ENCODE results near the gene TNFRSF21.
A peak's percentile ranks its signal among the peaks of the same experiment; 100 is the strongest.

Gene TNFRSF21

DNA sequence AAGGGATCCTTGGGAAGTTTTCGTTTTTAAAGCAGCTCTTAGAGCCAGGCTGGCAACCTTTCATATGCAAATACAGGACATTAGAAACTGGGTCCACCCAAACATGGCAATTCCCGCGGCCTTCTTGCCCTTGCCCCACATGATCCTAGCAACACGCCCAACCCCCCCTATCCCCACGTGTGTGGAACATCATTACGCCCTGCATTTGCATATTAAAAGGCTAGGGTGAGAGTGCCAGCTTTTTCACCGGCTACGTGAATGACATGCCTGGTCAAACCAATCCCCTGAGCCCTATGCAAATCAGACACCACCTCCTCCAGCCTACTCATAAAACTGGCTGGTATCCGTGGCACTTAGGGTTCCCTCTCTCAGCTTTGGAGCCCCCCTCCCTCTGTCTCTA, 88.1 kb downstream of the TNFRSF21 start:
- DNase-seq (ENCODE audit: low read depth): no peak

DNA sequence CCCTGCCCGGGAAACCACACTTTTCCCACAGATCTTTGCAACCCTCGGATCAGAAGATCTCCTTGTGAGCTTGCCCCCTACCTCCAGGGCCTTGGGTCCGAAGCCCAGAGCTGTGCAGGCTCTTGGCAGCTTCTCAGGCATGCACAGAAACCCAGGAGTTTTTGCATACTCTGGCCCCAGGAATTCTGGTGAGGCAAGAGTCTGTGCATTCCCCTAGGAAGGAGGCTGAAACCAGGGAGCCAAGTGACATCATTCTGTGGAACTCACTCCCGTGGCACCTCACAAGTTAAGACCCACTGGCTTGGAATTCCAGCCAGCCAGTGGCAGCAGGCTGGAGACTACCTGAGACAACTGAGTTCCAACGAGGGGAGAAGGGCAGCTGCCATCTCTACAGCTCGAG, 100.1 kb downstream of the TNFRSF21 start:
- DNase-seq (ENCODE audit: low read depth): peak; percentile 58

DNA sequence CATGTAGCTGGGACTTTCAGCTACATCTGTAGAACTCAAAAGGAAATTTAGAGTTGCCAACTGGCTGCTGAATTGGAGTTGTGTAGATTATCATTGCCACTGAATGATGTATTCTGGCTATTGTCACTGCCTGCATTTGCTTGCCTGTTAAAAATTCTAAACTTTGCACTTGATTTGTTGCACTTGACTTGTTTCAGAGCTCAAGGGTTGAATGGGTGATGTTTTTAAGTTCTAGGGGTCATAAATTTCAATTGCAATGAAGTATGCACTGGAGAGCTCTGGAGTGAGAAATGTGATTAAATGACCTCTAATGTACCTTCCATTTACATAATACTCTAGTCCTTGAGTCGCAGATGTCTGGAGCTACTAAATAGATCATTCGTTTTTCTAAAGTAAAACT, 102.4 kb downstream of the TNFRSF21 start:
- DNase-seq (ENCODE audit: low read depth): no peak

DNA sequence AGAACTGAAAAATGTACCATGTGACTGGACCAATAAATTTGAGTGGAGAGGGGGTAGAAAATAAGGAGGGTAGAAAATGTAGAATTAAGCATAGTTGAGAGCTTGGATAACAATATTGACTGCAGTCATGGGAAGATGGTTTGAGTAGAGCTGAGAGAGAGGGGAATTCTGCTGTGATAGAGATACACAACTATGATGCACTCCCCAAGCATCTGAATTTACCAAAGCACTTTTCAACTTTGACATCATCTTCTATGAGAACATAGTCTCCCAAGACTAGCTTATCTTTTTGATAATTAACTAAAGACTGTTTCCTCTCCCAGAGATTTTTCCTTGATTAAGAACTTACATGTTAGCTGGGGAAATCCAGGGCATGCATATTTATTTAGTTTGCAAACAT, 103.1 kb downstream of the TNFRSF21 start:
- DNase-seq (ENCODE audit: low read depth): peak; percentile 12

DNA sequence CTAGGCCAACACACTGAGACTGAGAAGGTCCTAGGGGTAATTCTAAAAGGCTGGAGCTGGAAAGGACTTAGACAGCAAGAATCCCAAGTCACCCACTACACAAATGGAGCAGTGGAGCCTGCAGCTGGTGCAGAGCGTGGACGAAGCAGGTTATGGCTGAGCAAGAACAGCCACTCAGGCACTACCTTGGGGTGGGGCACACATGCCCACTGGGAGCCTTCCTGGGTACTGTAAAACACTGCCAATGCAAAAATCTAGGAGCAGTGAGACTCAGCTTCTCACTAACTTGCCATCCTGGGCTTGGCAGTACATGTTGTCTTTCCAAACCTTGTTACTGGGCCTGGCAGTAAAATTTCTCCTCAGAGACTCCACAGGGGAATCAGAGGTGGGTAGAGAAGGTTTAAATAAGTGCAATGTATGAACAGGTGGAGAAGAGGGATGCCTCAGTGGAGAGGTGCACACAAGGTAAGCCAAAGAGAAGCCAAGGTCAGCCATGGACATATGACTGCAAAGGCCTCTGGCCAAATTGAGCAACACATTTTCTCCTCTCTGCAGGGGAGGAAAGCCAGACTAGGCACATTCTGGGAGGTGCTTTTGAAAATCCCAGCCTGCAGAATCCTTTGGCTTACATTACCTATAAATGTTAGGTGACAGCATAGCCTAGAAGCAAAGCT, 105.6 kb downstream of the TNFRSF21 start:
- DNase-seq (ENCODE audit: low read depth): no peak

DNA sequence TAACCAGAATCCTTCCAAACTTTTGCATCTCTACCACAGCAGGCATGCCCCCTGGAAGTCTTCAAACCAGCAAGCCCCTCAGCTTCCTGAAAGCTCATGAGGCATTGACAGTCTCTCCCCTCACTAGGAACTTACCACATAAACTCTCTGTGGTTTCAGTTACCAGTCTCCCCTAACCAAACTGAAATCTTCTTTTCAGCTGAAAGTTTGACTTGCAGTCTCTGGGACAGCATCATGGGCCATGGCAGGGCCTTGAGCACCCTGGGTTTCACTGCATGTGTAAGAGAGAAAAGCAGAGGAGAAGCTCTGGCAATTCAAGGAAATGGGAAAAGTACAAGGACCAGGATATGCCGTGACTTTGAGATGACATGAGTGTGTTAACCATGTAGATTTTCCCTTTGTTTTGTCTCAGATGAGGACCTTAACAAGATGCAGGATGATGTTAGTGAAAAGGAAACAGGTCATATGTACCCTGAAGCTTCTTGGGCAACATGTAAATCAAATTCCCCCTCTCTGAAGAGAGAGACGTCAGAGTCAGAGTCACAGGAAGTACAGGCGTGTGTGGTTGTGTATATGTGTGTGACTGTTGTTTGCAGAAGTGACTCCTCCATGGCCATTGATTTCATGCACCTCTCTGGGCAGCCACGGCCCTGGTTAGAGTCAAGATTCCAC, 106.3 kb downstream of the TNFRSF21 start:
- no peak for DNase-seq (ENCODE audit: low read depth)

DNA sequence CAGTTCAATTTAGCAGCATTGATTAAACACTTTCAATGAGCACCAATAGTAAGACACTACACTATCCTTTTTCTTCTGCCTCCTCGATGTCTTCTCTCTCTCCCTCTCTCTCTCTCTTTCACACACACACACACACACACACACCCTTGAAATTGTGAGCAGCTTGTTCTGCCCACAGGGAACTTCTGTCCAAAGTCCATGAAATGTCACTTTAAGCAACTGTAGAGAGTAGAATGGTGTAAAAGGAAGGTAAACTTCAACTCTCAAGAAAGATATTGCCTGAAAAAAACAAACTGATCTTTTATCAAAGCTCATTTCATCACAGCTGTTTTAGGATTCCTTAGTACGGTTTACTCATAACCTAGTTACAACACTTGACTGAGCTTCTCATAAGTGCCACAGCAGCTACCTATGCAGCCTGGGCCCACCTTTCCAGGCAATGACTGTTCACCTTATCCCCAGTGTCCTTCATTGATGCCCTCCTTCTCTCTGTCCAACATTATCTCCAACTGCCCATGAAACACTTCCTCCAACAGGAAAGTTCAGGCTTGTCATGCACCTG, 107.0 kb downstream of the TNFRSF21 start:
- no peak for DNase-seq (ENCODE audit: low read depth)

DNA sequence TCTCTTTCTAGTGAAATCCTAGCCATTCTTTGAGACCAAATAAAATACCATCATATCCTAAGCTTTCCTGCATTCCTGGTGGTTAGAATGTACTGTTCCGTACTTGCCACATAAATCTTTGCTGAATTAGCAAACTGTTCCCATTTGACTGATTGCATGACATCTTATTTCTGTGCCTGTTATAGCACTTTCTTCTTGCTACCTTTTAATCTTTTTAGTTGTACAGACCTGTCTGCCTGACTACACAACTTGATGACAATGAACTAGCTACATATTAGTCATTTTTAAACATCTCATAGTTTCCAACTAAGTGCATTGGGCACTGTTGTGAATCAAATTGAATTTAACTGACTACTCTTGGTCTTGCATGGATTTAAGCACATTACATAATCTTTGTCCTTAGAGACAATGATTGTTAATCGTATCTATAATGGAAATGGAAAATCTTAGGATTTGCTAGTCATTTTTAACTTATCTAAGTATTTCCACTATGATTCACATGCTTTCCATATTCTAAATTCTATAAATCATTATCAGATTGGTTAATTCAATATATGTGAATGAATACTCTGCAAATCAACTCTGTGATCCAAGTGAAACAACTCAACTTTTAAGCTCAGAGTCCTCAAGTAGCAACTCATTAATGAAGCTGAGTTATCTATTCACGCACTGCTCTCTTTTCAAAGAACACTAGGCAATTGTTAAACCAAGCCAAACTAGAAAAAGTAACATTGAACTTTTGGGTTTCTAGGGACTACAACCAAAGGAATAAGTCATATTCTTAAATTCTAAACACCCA, 109.0 kb downstream of the TNFRSF21 start:
- no peak for DNase-seq (ENCODE audit: low read depth)

DNA sequence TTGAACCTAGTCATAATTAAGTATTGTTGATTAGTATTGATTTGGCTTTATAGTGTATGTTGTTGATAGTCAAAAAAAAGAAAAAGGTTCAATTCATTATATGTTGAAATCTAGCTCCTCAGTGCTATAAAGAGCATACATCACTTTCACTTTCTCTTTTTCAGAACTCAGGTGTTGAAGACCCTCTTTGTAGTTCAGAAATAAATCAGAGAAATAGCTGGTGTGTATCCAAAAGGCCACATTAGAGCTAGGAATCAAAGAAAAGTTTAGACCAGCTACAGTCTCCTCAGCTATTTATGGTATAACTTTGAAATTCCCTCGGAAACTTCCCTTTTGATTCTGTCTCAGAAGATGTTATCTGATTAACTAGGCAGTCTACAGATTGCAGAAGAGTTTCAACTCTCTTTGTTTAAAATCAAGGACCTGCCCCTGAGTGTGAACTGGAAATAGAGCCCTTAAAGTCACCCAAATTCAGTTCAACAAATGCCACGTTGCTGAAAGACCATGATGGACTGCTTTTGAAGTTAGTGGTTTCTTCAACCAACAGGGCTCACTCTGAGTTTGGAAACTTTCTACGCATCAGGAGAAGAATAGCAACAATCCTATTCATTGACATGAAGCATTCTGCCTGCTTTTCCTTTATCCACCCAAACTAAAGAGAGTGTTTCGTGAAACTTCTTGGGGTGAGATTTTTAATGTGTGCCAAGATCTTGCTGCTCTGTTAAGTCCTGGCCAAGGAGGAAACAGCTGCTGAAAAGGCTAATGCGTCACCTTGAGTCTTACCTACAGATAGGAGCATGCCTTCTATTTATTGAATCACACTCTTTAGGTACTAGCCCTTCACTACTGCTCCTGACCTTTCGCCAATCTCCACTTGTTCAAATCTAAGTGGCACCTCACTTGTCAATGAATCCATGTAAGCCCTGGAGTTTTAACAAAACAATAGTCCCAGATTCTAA, 111.7 kb downstream of the TNFRSF21 start:
- no peak for DNase-seq (ENCODE audit: low read depth)

DNA sequence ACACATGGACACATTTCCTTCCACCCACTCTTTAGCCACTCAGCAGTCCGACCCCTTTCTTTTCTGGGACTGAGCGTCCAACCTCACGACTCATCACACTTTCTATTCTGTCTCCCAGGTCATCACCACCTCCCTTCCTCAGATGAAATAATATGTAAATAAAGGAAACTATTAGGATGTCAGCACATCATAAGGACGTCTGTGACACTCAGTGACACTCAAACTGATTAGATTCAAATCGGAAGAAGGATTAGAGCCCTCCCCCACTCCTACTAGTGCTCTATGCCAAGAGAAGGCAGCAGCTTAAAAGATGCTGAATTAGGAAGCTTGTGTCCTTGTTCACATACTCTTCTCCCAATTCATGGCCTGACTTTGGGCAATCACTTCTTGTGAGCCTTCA, 113.6 kb downstream of the TNFRSF21 start:
- no peak for DNase-seq (ENCODE audit: low read depth)

DNA sequence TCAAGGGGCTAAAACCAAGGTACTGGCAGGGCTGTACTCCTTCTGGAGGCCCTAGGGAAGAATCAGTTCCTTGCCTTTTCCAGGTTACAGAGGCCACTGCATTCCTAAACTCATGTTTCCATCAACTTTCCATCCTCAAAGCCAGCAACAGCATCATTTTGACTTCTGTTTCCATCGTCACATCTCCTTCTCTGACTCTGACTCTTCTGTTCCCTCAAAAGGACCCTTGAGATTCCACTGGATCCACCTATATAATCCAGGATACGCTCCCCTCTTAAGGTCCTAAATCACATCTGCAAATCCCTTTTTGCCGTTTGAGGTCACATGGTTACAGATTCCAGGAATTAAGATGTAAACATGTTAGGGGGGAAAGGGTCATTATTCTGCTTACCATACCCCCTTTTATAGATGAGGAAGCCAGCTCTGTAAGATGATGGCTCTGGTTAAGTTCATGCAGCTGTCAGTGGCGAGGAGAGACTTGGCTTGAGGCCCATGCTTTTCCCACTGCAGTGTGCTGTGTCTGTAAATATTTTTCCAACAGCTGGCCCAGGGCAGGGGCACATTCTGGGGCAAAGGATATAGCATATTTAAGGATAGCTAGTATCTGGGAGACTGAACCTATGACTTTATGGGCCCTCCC, 114.6 kb downstream of the TNFRSF21 start:
- DNase-seq (ENCODE audit: low read depth): no peak

DNA sequence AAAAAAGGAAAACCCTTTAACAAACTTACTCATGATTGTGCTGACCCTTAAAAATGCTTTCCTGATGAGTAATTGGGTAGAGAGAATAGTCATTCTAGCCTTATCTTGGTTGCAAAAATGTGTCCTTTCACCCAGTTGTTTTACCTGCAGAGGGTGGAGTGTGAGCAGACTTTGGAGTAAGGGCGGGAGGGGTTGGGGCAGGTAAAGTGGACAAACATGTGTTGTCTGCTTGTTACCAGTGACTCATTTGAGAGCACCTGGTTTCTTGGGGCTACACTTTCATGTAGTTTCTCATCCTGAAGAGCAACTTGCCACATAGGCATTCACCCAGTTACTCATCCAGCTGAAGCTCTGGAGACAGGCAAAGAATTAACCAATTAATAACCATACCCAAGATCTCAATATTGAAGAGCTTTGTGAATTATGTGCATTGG, 121.1 kb downstream of the TNFRSF21 start:
- DNase-seq (ENCODE audit: low read depth): peak; percentile 70

DNA sequence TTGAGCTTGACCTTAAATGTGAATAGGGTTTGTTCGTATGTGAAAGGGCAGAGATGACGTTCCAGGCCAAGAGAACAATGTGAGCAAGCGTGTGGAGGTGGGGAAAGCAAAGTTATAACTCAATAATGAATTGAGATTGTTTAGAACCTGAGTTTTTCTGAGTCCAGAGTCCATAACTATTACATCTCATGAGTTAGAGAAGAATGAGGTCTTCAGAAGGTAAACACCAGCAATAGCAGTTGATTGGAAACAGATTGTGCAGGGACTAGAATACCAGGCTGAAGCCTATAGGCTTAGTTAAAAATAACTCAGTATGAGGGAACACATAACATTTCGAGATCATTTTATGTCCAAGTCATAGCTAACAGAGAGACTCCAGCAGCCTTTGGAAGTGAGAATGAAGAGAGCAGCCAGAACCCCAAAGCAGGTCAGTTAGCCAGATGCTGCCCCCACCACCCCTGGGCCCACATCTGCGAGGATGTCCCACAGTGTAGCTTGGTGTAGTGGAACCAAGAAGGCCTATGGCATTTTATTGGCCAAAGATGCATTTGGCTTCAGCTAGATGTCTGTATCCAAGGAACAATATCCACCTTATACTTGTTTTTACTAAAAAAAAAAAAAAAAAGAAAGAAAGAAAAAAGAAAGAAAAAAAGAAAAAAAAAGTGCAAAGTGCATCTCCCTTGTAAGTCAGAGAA, 121.7 kb downstream of the TNFRSF21 start:
- peak; percentile 72 for DNase-seq (ENCODE audit: low read depth)

DNA sequence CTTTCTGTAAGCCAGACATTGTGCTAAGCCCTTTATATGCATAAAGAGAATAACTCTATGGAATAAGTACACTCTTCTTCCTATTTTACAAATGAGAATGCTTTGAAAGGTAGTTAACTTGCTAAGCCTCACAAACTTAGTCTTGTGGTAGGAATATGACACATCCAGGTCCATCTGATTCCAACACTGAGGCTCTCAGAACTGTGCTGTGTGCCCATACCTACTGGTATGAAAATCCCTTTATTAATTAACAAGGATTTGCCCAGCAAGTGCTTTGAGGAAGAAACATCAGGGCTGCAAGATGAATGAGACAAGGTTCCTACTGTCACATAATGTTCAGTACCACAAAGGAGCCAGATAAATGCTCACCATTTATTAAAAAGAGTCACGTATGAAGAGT, 122.6 kb downstream of the TNFRSF21 start:
- DNase-seq (ENCODE audit: low read depth): no peak

DNA sequence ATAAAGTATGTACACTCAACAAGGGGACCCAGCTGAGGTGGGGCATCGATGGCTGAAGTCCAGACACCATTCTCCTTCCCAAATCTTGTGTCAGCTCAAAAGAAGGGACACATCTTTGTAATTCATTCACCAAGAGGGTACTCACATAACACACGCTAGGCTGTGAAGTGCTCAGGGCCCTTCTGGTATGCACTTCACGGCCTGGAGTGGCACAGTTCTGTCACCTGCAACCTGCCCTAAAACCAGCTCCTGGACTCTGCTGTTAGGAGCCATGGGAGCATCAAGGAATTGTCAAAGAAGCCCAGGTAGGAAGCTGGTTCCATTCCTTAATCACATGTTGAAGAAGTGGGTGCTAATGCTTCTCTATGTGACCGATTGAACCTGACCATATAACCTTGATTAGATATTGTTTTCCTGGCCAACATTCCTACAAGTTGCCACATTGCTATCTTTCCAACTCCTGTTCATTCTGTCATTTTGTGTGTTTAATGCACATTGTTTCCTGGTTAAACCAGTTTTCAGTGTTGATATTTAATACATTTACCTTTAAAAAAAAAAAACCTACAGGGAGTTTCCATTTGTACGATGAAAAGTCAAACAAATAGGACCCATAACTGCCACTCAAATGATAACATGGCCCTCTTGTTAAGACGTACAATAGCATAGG, 127.3 kb downstream of the TNFRSF21 start:
- DNase-seq (ENCODE audit: low read depth): no peak

DNA sequence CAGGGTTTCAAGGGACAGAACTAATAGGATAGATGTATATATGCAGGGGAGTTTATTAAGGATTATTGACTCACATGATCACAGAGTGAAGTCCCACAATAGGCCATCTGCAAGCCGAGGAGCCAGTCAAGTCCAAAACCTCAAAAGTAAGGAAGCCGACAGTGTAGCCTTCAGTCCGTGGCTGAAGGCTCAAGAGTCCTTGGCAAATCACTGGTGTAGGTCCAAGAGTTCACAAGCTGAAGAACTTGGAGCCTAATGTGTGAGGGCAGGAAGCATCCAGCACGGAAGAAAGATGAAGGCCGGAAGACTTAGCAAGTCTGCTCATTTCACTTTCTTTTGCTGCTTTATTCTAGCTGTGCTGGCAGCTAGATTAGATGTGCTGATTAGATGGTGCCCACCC, 128.0 kb downstream of the TNFRSF21 start:
- no peak for DNase-seq (ENCODE audit: low read depth)
